NCI-H2227 (cell line): Measurements from ENCODE around the gene NCAPH2.

Source experiments
- DNase-seq: peaks from one replicate; lab custom pipeline; 2025; ENCODE audit not compliant: unreplicated experiment; lab: John Stamatoyannopoulos, UW

Gene NCAPH2

DNA sequence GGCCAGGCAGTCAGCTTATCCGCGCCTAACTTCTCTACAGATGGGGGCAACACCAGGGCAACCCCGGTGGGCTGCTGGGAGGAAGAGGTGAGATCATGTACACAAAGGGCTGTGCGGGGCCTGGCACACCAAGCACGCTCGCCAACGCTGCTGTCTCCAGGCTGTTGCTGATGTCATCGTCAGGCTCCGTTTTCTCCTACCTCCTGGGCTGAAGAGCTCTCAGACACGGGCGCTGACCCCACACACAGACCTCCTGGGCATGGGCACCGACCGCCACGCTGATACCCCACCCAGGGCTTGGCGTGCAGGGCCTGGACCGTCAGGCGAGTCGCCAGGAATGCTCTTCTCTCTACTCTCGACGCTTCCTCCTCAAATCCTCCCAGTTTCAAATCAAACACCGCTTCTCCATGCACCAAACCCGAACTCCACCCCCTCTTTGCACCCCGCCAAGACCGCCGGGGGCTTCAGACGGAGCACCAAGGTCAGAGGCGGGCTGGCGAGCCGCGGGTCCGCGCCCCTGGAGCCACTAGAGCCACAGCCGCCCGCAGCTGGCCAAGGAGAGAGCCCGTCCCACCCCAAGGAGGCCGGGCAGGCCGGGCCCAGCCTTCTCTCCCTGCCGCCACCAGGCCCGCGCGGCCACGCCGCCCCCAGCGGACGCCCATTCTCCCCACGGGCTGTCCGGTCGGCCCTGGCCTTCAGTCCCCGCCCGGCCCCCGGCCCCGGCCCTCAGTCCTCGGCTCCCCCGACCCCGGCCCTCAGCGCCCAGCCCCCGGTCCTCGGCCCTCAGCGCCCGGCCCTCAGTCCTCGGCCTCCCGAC, 34.0 kb upstream of the NCAPH2 start:
- DNase-seq, result no peak

DNA sequence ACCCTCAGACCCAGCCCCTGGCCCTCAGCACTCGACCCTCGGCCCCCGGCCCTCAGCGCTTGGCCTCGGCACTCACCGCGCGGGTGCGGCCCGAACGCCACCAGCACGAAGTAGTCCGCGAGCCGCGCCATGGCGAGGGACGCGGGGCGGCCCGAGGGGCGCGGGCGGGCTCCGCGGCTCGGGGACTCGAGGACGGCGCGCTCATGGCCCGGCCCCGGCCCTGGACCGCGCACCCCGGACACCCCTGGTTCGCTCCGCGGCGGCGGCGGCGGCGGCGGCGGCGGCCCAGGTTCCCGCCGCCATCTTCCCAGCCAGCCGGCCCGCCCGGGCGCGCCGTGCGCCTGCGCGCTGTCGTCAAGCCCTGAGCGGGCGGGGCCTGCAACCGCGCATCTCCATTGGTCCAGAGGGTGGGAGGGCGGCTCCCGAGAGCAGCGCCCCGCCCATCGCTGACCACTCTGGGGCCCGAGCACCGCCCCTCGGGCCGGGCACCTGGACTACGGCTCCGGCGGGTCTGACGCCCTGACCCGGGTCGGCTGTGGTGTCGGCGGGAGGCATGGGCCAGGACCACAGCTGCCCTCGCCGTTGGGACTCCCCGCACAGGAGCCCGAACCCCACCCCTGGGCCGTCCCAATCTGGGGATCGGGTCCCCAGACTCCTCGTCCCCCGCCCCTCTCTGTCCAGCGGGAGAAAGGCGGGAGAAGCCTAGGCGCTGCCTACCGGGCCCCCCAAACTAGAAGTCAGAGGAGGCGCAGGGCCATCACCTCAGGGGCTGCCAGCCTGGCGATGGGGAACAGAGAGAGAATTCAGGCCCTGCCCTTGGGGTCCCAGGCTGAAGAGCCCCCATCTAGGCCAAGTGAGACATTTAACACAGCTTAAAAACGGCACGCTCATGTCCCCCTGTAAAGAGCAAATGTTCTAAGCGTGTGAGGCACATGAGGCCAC, 33.0 kb upstream of the NCAPH2 start, which contains the start of gene SBF1:
SBF1 (minus strand) TSS at position 326 of the 942 bp plus-strand sequence; CDS start at position 131, 195 bp downstream.
- peak; percentile 91 for DNase-seq

GRCh38 chr22:50475652-50476002, 32.4 kb upstream of the NCAPH2 start:
- DNase-seq, result no peak

GRCh38 chr22:50476868-50477267, 31.2 kb upstream of the NCAPH2 start:
- DNase-seq, result peak; percentile 11

DNA sequence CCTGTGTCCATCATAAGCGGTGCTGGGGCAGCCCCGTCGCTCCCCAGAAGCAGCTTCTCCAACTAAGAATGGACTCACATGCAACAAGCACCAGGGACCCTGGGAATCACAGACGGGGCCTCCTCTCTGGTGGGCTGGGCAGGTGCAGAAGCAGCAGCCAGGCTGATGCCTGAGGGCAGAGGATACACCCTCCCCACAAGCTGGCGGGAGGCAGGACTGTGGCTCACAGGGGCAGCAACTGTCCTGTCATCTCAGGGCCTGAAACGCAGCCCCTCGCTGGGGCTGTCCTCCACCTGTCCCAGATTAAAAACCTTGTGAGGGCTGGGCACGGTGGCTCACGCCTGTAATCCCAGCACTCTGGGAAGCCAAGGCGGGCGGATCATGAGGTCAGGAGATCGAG, 30.1 kb upstream of the NCAPH2 start:
- DNase-seq, result no peak

DNA sequence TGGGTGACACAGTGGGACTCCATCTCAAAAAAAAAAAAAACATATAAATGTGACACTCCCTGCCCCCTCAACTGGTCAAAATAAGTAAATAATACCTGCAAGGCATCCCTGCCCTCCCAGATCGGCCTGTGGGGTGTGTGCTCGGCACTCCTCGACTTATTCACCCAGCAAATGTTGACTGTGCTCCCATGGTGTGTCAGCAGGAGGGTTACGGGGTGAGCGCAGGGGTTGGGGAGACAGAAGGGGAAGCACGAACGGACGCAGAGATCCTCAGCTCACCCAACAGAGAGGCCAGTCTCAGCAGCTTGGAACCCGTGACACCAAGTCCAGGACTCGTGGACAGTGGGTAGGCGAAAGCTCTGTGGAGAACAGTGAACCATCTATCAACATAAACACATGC, 28.3 kb upstream of the NCAPH2 start:
- no peak for DNase-seq

GRCh38 chr22:50481045-50481439, 27.0 kb upstream of the NCAPH2 start:
- no peak for DNase-seq

GRCh38 chr22:50481440-50482106, 26.5 kb upstream of the NCAPH2 start, which contains the start of gene ADM2:
Gene ADM2 (plus strand): TSS chr22:50481543. CDS start chr22:50481848, 305 bp downstream.
- peak; percentile 44 for DNase-seq

GRCh38 chr22:50482107-50483074, 25.6 kb upstream of the NCAPH2 start:
- DNase-seq, result no peak

DNA sequence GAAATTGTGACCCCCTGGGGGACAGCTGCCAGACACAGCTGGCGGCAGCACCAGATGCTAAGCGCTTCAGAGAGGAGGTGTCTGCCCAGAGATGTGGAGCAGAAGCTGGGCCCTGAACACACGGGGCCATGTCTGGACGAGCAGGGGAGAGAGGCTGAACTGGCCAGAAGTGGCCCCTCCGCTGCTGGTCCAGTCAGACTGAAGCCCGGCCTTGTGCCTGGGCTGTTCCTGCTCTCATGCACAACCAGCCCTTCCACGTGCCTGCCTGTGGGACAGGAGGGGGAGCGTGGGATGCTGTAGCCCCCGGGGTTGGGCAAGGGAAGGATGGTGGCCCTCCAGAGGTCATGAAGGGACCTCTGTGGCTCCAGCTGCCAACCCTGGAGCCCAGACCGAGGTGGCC, 24.9 kb upstream of the NCAPH2 start:
- DNase-seq, result no peak

- DNase-seq, result no peak
These were observed 24.5 kb upstream of the NCAPH2 start for GRCh38 chr22:50483556-50483955.

- DNase-seq, result no peak
These were observed 23.8 kb upstream of the NCAPH2 start for GRCh38 chr22:50483977-50484853.

- DNase-seq, result no peak
These were observed 22.5 kb upstream of the NCAPH2 start for GRCh38 chr22:50485221-50486131.

DNA sequence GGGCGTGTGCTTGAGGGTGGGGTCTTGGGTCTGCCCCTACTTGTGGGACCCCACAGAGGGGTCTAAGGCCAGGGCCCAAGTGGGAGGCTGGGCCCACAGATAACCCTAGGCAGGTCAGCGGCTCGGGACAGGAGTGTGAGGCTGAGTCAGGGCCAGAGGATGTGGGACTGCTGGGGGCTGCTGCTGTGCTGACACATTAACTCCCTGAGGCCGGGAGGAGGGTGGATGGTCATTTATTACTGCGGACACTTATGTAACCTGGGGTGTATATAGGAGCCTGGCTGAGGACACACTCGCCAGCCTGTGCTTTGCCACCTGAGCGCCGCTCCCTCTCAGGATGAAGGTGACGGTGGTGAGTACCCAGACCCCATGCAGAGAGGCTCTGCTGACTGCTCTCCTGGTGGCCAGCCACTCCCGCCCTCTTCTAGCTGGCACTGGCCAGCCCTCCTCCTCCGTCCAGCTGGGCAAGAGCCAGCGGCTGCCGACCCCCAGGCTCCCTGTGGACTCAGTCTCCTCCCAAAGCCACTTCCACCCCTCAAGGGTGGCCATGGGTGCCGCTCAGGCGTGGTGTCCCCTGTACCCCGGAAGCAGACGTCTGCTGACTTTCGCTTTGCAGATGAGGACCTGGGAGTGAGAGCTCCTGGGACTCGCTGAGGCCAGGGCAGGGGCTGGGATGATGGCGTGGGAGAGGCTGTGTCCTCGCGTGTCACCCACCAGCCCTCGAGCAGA, 21.3 kb upstream of the NCAPH2 start, which contains the start of gene MIOX:
MIOX (plus strand) TSS at position 299 of the 729 bp plus-strand sequence; CDS start at position 338, 39 bp downstream.
- DNase-seq, result no peak

DNA sequence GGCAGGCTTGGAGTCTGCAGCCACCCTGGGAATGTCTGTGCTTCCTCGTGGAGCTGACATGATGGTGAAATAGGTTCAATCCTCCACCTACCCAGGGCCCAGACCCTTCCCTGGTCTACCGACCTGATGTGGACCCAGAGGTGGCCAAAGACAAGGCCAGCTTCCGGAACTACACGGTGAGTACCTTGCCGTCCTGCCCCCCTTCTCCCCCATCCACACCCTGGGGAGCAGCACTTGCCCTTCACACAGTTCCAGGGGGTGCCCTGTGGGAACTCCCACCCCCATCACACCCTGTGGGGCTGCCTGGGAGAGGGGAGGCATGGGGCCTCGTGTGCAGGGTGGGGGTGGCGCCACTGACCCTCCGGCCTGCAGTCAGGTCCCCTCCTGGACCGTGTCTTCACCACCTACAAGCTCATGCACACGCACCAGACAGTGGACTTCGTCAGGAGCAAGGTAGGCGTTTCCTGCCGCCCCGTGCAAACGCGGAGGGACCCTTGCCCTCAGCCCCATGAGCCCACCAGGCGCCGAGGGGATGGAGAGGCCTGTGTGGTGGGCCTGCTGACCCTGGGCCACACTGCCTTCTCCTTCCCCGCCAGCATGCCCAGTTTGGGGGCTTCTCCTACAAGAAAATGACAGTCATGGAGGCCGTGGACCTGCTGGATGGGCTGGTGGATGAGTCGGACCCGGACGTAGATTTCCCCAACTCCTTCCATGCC, 20.6 kb upstream of the NCAPH2 start:
- no peak for DNase-seq

GRCh38 chr22:50488006-50488677, 19.9 kb upstream of the NCAPH2 start:
- no peak for DNase-seq
